NB4 (cell line): ENCODE measurements around the gene ETV7.

Source experiments
- POLR2A ChIP-seq: IDR thresholded peaks from 2 replicates; pipeline ENCODE4 v1.6.1; 2011; ENCODE audit warnings: mild to moderate bottlenecking; ENCODE audit not compliant: insufficient read length; ENCODE audit errors: extremely low read depth
- TF ChIP-seq, protein P1 (sequence below): IDR thresholded peaks from one replicate; pipeline ENCODE4 v1.5.1; 2012; ENCODE audit warnings: low read depth, low read length

DNA sequence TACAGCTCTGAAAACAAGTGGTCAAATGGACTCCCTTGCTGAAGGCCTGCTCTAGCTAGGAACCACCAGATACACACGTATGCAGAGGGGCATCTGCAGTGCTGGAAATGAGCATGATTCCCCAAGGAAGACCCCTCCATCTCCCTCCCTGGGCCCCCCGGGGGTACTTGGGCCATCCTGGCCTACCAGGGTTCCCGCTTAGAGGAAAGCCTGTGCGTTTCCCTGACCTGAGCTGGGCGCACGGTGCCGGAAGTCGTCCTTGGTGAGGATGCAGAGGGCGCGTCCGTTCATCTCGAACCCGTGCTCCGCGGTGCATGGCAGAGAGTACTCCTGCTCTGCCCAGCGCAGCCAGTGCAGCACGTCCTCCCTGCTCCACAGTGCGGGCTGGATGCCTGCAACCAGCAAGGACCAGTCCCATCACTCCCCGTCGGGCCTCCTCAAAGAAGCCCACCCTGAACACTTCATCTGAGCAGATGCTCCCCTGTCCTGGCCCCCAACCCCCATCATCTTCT lies 11.8 kb downstream of the ETV7 start:
- TF ChIP-seq POLR2A: no peak
- TF ChIP-seq, protein P1, sequence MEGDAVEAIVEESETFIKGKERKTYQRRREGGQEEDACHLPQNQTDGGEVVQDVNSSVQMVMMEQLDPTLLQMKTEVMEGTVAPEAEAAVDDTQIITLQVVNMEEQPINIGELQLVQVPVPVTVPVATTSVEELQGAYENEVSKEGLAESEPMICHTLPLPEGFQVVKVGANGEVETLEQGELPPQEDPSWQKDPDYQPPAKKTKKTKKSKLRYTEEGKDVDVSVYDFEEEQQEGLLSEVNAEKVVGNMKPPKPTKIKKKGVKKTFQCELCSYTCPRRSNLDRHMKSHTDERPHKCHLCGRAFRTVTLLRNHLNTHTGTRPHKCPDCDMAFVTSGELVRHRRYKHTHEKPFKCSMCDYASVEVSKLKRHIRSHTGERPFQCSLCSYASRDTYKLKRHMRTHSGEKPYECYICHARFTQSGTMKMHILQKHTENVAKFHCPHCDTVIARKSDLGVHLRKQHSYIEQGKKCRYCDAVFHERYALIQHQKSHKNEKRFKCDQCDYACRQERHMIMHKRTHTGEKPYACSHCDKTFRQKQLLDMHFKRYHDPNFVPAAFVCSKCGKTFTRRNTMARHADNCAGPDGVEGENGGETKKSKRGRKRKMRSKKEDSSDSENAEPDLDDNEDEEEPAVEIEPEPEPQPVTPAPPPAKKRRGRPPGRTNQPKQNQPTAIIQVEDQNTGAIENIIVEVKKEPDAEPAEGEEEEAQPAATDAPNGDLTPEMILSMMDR: no peak
